Naive thymus-derived CD8-positive, alpha-beta T cell (primary cell): ENCODE data around the gene ELP4. TPM values are rescaled to one million over a fixed set of nuclear protein-coding genes. Genes with fewer than 3 reads are reported as not detected.
A peak's percentile ranks its signal among the peaks of the same experiment; 100 is the strongest.
"Not testable (repeated sequence)": the region's sequence is repeated elsewhere in the genome, so short reads cannot be mapped to it uniquely, and the experiment has no call there.

Experiments
- ATAC-seq, 2 donors: fragments of 150-1000 bp; cut with Tn5 transposase in 1 of 2; sonication (Bioruptor Pico), chemical (Tn5 transposase) in 1 of 2; 1 replicate in 1 of 2; 2 replicates in 1 of 2; pipeline ENCODE4 v1.10.0; 2021; ENCODE audit warnings: mild to moderate bottlenecking in 2 of 2, moderate library complexity in 2 of 2
- POLR2A ChIA-PET: fragments of 350-600 bp; sonication (Branson Sonifier 250); formaldehyde crosslinking; loops from one replicate; lab custom pipeline; 2021; ENCODE audit warnings: antibody characterized with exemption; lab: Charles Lee
- DNase-seq, 10 donors: peaks; one replicate each; pipeline versions ENCODE4 v3.0.0 to v3.0.0-alpha.2; 2020 to 2022
- H3K27ac Mint-ChIP-seq, 10 donors: one replicate each; pipeline ENCODE4 v1.8.0; 2020 to 2022; ENCODE audit warnings: mild to moderate bottlenecking in 10 of 10, mixed read lengths in 10 of 10, moderate library complexity in 4 of 10, inconsistent platforms in 1 of 10
- H3K27me3 Mint-ChIP-seq, 5 donors: one replicate each; pipeline ENCODE4 v1.8.0; 2021 to 2022; ENCODE audit warnings: mixed read lengths in 5 of 5
- H3K36me3 Mint-ChIP-seq, 3 donors: one replicate each; pipeline ENCODE4 v1.8.0; 2020 to 2022; ENCODE audit warnings: mixed read lengths in 3 of 3, mild to moderate bottlenecking in 2 of 3, inconsistent platforms in 1 of 3
- H3K4me1 Mint-ChIP-seq, 4 donors: one replicate each; pipeline ENCODE4 v1.8.0; 2021 to 2022; ENCODE audit warnings: mixed read lengths in 4 of 4
- H3K4me3 Mint-ChIP-seq, 10 donors: one replicate each; pipeline ENCODE4 v1.8.0; 2020 to 2022; ENCODE audit warnings: mild to moderate bottlenecking in 10 of 10, mixed read lengths in 10 of 10, moderate library complexity in 6 of 10, inconsistent platforms in 1 of 10
- H3K9me3 Mint-ChIP-seq, 9 donors: one replicate each; pipeline ENCODE4 v1.8.0; 2020 to 2022; ENCODE audit warnings: mixed read lengths in 9 of 9, mild to moderate bottlenecking in 3 of 9, inconsistent platforms in 1 of 9, moderate library complexity in 1 of 9
- polyA plus RNA-seq, 3 donors: library from polyadenylated mRNA; unstranded; fragments of 300-500 nt; fragmentation: Illumina TruSeq; gene quantifications; one replicate each; pipeline ENCODE4 v1.2.3, GENCODE V29; 2021
- total RNA-seq, 8 experiments: library from RNA in 2 of 8; stranded (reverse) in 2 of 8; gene quantifications; one replicate each; pipeline ENCODE4 v1.2.3 and lab custom pipeline; 2021 to 2026

ELP4 gene
- total and polyA plus RNA-seq, 5 experiments from 2014 or later = 17.8 to 25.5 (median 23.0) TPM

DNA sequence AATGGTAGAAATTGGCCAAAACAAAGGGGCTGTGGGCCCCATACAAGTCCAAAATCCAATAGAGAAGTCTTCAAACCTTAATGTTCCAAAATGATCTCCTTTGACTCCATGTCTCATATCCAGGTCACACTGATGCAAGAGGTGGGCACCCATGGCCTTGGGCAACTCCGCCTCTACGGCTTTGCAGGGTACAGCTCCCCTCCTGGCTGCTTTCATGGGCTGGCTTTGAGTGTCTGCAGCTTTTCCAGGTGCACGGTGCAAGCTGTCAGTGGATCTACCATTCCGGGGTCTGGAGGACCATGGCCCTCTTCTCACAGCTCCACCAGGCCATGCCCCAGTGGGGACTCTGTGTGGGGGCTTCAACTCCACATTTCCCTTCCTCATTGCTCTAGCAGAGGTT is 15.8 kb upstream of the ELP4 start:
- peaks cover 18 to 49% (median 33%) of the 10 kb centered on the region in 4 donors for H3K4me1 Mint-ChIP-seq
- H3K4me3 Mint-ChIP-seq = not testable (repeated sequence)

GRCh38 chr11:31499576-31500178 is 9.9 kb upstream of the ELP4 start:
- H3K4me1 Mint-ChIP-seq = peaks cover 9 to 35% (median 22%) of the 10 kb centered on the region in 4 donors
- no peak for ATAC-seq
- no peak overlapping the region for H3K27ac Mint-ChIP-seq
- peaks cover 0 to 5% (median 0%) of the 10 kb centered on the region in 9 donors for H3K9me3 Mint-ChIP-seq
- H3K36me3 Mint-ChIP-seq = peaks cover 8 to 53% (median 13%) of the 10 kb centered on the region in 3 donors
- DNase-seq = no peak
- POLR2A ChIA-PET = no interaction called here
- H3K4me3 Mint-ChIP-seq = no peak overlapping the region
- H3K27me3 Mint-ChIP-seq = no peaks in the 10 kb centered on the region

More for the DNA sequence above, 15.8 kb upstream of the ELP4 start:
- H3K9me3 Mint-ChIP-seq, H3K27me3 Mint-ChIP-seq, POLR2A ChIA-PET, ATAC-seq, H3K27ac Mint-ChIP-seq, DNase-seq: not testable (repeated sequence)
- peaks cover 18 to 54% (median 26%) of the 10 kb centered on the region in 3 donors for H3K36me3 Mint-ChIP-seq

- H3K4me3 Mint-ChIP-seq = no peak overlapping the region
- DNase-seq = no peak
- H3K27ac Mint-ChIP-seq = no peak overlapping the region
- no peaks in the 10 kb centered on the region for H3K9me3 Mint-ChIP-seq
- no peak for ATAC-seq
- H3K4me1 Mint-ChIP-seq = peaks cover 15 to 35% (median 21%) of the 10 kb centered on the region in 4 donors
- H3K36me3 Mint-ChIP-seq = peaks cover under 1 to 53% (median 16%) of the 10 kb centered on the region in 3 donors
- POLR2A ChIA-PET = no interaction called here
- no peaks in the 10 kb centered on the region for H3K27me3 Mint-ChIP-seq
These were observed 9.0 kb upstream of the ELP4 start for GRCh38 chr11:31500560-31500959.

DNA sequence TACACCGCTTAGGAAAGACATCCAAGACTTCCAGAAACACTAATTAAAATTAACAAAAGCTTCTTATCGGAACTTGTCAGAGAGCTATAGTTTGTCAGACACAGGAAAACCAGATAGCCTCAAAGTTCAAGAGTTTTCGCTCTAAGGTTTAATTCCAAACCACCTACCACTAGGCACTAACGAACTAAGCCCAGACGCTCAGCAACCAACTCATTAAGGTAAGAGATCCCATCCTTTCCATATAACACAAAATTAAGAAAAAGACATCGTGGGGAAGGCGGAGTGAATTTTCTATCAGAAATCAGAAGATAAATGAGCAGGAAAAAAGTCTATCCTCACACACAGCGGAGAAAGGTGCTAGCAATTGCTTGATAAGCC is 527 bp upstream of the ELP4 start:
- H3K4me1 Mint-ChIP-seq = peaks cover 12 to 67% (median 48%) of the 10 kb centered on the region in 4 donors
- ATAC-seq (peak; percentile 14 to 26), DNase-seq (peak in 2 of 10 donors; percentile 9 to 41)
- H3K36me3 Mint-ChIP-seq = peaks cover 0 to 16% (median 11%) of the 10 kb centered on the region in 3 donors
- no peaks in the 10 kb centered on the region for H3K9me3 Mint-ChIP-seq
- peaks cover 0 to 2% (median 0%) of the 10 kb centered on the region in 5 donors for H3K27me3 Mint-ChIP-seq
- peak overlapping the region; percentile 95 to 99 (median 98) for H3K4me3 Mint-ChIP-seq
- POLR2A ChIA-PET = no interaction called here
- peak overlapping the region; percentile 97 to 100 (median 99) for H3K27ac Mint-ChIP-seq

DNA sequence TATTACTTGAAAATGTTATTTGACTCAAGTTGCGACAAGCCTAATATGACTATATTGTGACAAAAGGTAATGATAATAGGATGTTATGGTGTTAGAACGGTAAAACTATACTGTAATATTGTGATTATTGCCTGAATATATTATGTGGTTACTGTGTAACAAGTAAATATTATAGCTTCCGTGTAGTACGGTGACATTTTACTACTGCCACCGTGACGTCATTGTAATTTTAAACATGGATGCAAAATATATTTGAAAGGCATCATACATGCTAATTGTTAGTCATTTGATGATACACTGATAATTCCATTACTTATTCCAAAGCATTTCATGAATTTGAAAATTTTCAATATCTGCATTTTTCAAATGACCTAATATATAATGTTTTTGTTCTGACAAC is 2.5 kb downstream of the ELP4 start:
- peaks cover 9 to 51% (median 36%) of the 10 kb centered on the region in 4 donors for H3K4me1 Mint-ChIP-seq
- no peak for ATAC-seq
- POLR2A ChIA-PET = no interaction called here
- H3K4me3 Mint-ChIP-seq = no peak overlapping the region
- H3K9me3 Mint-ChIP-seq = no peaks in the 10 kb centered on the region
- no peak overlapping the region for H3K27ac Mint-ChIP-seq
- no peaks in the 10 kb centered on the region for H3K36me3 Mint-ChIP-seq
- DNase-seq = no peak
- H3K27me3 Mint-ChIP-seq = peaks cover 0 to 2% (median 0%) of the 10 kb centered on the region in 5 donors

- Mint-ChIP-seq H3K27me3 (no peaks in the 10 kb centered on the region), H3K27ac (no peak overlapping the region), H3K4me3 (no peak overlapping the region), H3K4me1 (peaks cover 0 to 3% (median 0%) of the 10 kb centered on the region in 4 donors), H3K36me3 (peaks cover 0 to 13% (median 3%) of the 10 kb centered on the region in 3 donors), H3K9me3 (no peaks in the 10 kb centered on the region)
- no peak for ATAC-seq
- DNase-seq = no peak
- POLR2A ChIA-PET = no interaction called here
These were observed 12.1 kb downstream of the ELP4 start for GRCh38 chr11:31521497-31522150.

GRCh38 chr11:31529189-31529588 is 19.6 kb downstream of the ELP4 start:
- DNase-seq (no peak), ATAC-seq (no peak)
- Mint-ChIP-seq H3K4me1 (peaks cover 0 to 22% (median 8%) of the 10 kb centered on the region in 4 donors), H3K4me3 (no peak overlapping the region), H3K9me3 (no peaks in the 10 kb centered on the region), H3K27ac (no peak overlapping the region), H3K27me3 (no peaks in the 10 kb centered on the region), H3K36me3 (peaks cover 0 to 19% (median 12%) of the 10 kb centered on the region in 3 donors)
- POLR2A ChIA-PET = no interaction called here

GRCh38 chr11:31529701-31530100 is 20.1 kb downstream of the ELP4 start:
- H3K27me3 Mint-ChIP-seq = no peaks in the 10 kb centered on the region
- H3K9me3 Mint-ChIP-seq = no peaks in the 10 kb centered on the region
- POLR2A ChIA-PET = no interaction called here
- peaks cover 0 to 22% (median 8%) of the 10 kb centered on the region in 4 donors for H3K4me1 Mint-ChIP-seq
- peaks cover 0 to 15% (median 12%) of the 10 kb centered on the region in 3 donors for H3K36me3 Mint-ChIP-seq
- H3K4me3 Mint-ChIP-seq = no peak overlapping the region
- no peak overlapping the region for H3K27ac Mint-ChIP-seq
- ATAC-seq (peak in 1 of 2 donors; percentile 42), DNase-seq (no peak)

- Mint-ChIP-seq H3K4me3 (no peak overlapping the region), H3K4me1 (peaks cover 0 to 22% (median 8%) of the 10 kb centered on the region in 4 donors), H3K9me3 (no peaks in the 10 kb centered on the region), H3K27ac (no peak overlapping the region), H3K36me3 (peaks cover 0 to 18% (median 12%) of the 10 kb centered on the region in 3 donors), H3K27me3 (no peaks in the 10 kb centered on the region)
- POLR2A ChIA-PET = no interaction called here
- DNase-seq (no peak), ATAC-seq (no peak)
These were observed 21.7 kb downstream of the ELP4 start for GRCh38 chr11:31531293-31531692.

GRCh38 chr11:31535479-31535878 is 25.9 kb downstream of the ELP4 start:
- H3K4me1 Mint-ChIP-seq = peaks cover 0 to 8% (median 0%) of the 10 kb centered on the region in 4 donors
- H3K27me3 Mint-ChIP-seq = no peaks in the 10 kb centered on the region
- no peak overlapping the region for H3K27ac Mint-ChIP-seq
- ATAC-seq = no peak
- no peaks in the 10 kb centered on the region for H3K9me3 Mint-ChIP-seq
- H3K36me3 Mint-ChIP-seq = peaks cover 0 to 35% (median 17%) of the 10 kb centered on the region in 3 donors
- no peak overlapping the region for H3K4me3 Mint-ChIP-seq
- no peak for DNase-seq
- POLR2A ChIA-PET = no interaction called here

DNA sequence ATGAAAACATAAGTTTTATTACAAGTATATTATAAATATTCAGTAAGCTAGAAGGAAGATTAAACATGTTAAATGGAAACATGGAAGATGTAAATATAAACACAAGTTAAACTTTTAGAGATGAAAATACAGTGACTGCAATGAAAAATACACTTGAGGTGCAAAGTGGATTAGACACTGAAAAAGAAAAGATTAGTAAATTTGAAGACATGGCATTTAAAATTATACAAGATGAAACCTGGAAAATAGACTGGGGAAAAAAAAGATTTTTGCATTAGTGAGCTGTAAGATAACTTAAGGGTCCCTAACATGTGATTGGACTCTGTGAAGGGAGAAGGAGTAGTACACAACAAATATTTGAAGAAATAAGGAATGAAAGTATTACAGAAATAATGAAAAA is 33.3 kb downstream of the ELP4 start:
- Mint-ChIP-seq H3K27ac (no peak overlapping the region), H3K27me3 (no peaks in the 10 kb centered on the region), H3K4me3 (no peak overlapping the region), H3K9me3 (peaks cover 0 to 13% (median 0%) of the 10 kb centered on the region in 9 donors), H3K4me1 (peaks cover 0 to 2% (median 0%) of the 10 kb centered on the region in 4 donors), H3K36me3 (peaks cover 27 to 44% (median 39%) of the 10 kb centered on the region in 3 donors)
- ATAC-seq (no peak), DNase-seq (no peak)
- POLR2A ChIA-PET = no interaction called here

DNA sequence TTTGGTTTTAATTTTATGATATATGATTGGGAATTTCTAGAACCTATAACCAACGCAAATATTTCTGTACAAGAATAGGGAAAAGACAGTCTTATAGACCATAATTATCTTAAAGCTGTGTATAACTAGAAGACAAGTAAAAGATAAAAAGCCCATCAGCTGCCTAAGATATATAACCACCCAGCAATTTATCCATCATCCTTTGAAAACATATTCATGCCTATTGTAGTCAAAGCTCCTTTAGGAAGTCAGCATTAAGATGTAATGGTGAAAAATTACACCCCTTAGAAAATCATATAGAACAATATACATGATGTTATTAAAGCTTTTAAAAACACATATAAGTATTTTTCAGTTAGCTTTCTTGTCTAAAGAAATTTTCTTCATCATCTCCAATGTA is 46.4 kb downstream of the ELP4 start:
- Mint-ChIP-seq H3K4me1 (peaks cover 0 to 7% (median 3%) of the 10 kb centered on the region in 4 donors), H3K36me3 (peaks cover 0 to 6% (median 4%) of the 10 kb centered on the region in 3 donors), H3K4me3 (no peak overlapping the region), H3K27me3 (no peaks in the 10 kb centered on the region), H3K27ac (no peak overlapping the region), H3K9me3 (no peaks in the 10 kb centered on the region)
- DNase-seq (no peak), ATAC-seq (no peak)
- POLR2A ChIA-PET = no interaction called here

- Mint-ChIP-seq H3K4me1 (peaks cover 0 to 6% (median 2%) of the 10 kb centered on the region in 4 donors), H3K36me3 (peaks cover 0 to 8% (median 2%) of the 10 kb centered on the region in 3 donors), H3K9me3 (no peaks in the 10 kb centered on the region), H3K27me3 (no peaks in the 10 kb centered on the region), H3K27ac (no peak overlapping the region), H3K4me3 (no peak overlapping the region)
- no peak for DNase-seq
- POLR2A ChIA-PET = no interaction called here
- ATAC-seq = no peak
These were observed 48.4 kb downstream of the ELP4 start for GRCh38 chr11:31558001-31558400.
